Measurements from ENCODE around the gene MMP19.

Gene MMP19

GRCh38 chr12:55842681-55843429 is at the start of gene MMP19:
Gene MMP19, minus strand, starts transcription at chr12:55842936. Its CDS starts 106 bp downstream, at chr12:55842830.
- Histone ChIP-seq H3K4me1 (peaks cover 0 to 14% (median 3%) of the 10 kb centered on the region in 4 donors), H3K27ac (peak within 1 kb of the TSS; percentile 54 to 61), H3K4me3 (peak within 1 kb of the TSS; percentile 44 to 48), H3K27me3 (no peaks in the 10 kb centered on the region), H3K36me3 (no peaks in the 10 kb centered on the region), H3K9me3 (no peaks in the 10 kb centered on the region)
- DNase-seq: peak in 1 of 2 donors; percentile 65
- no peak for TF ChIP-seq CTCF (IDR thresholded peaks at IDR 0.05)
- intact Hi-C loops (cut with DNase I; ENCODE audit: low total_unique reads): no loop called here

- Histone ChIP-seq H3K4me3 (no peak overlapping the region), H3K36me3 (no peaks in the 10 kb centered on the region), H3K27me3 (no peaks in the 10 kb centered on the region), H3K9me3 (no peaks in the 10 kb centered on the region), H3K4me1 (no peaks in the 10 kb centered on the region), H3K27ac (no peak overlapping the region)
- no peak for TF ChIP-seq CTCF (IDR thresholded peaks at IDR 0.05)
- intact Hi-C loops (cut with DNase I; ENCODE audit: low total_unique reads): no loop called here
- no peak for DNase-seq
Measured at GRCh38 chr12:55891310-55891709, 48.6 kb upstream of the MMP19 start.

- no peaks in the 10 kb centered on the region for H3K4me1 ChIP-seq
- intact Hi-C loops (cut with DNase I; ENCODE audit: low total_unique reads): no loop called here
- H3K4me3 ChIP-seq: no peak overlapping the region
- H3K27ac ChIP-seq: no peak overlapping the region
- no peaks in the 10 kb centered on the region for H3K36me3 ChIP-seq
- no peaks in the 10 kb centered on the region for H3K27me3 ChIP-seq
- no peaks in the 10 kb centered on the region for H3K9me3 ChIP-seq
- no peak for DNase-seq
- no peak for TF ChIP-seq CTCF (IDR thresholded peaks at IDR 0.05)
Measured at GRCh38 chr12:55885113-55885512, 42.4 kb upstream of the MMP19 start.

- intact Hi-C loops (cut with DNase I; ENCODE audit: low total_unique reads): no loop called here
- DNase-seq: no peak
- Histone ChIP-seq H3K9me3 (peaks cover 0 to 10% (median 7%) of the 10 kb centered on the region in 3 donors), H3K27ac (no peak overlapping the region), H3K4me3 (no peak overlapping the region), H3K36me3 (no peaks in the 10 kb centered on the region), H3K4me1 (no peaks in the 10 kb centered on the region), H3K27me3 (no peaks in the 10 kb centered on the region)
- TF ChIP-seq CTCF (IDR thresholded peaks at IDR 0.05): no peak
Measured at GRCh38 chr12:55877824-55878223, 35.1 kb upstream of the MMP19 start.

GRCh38 chr12:55875704-55876467 is 33.1 kb upstream of the MMP19 start:
- no peak for DNase-seq
- intact Hi-C loops (cut with DNase I; ENCODE audit: low total_unique reads): no loop called here
- no peak for TF ChIP-seq CTCF (IDR thresholded peaks at IDR 0.05)
- no peaks in the 10 kb centered on the region for H3K36me3 ChIP-seq
- no peaks in the 10 kb centered on the region for H3K27me3 ChIP-seq
- H3K27ac ChIP-seq: no peak overlapping the region
- no peak overlapping the region for H3K4me3 ChIP-seq
- H3K9me3 ChIP-seq: peaks cover 0 to 10% (median 7%) of the 10 kb centered on the region in 3 donors
- no peaks in the 10 kb centered on the region for H3K4me1 ChIP-seq

Measured in tibial artery (tissue), 4 donors.